ENCODE results near the gene SLC44A4.

The SLC44A4 gene

GRCh38 chr6:31884528-31885035 is 5.8 kb upstream of the SLC44A4 start:
- H3K4me3 ChIP-seq (replicated peaks in 1 of 2; ENCODE audit: low read depth in 2 of 2, low read length in 2 of 2) = no peak overlapping the region
- no peak for TF ChIP-seq CTCF (IDR thresholded peaks at IDR 0.05; ENCODE audit: low read depth, low read length)
- no peak for DNase-seq (ENCODE audit: low read depth in 2 of 2)

- TF ChIP-seq CTCF (IDR thresholded peaks at IDR 0.05; ENCODE audit: low read depth, low read length) = no peak
- no peak overlapping the region for H3K4me3 ChIP-seq (replicated peaks in 1 of 2; ENCODE audit: low read depth in 2 of 2, low read length in 2 of 2)
- no peak for DNase-seq (ENCODE audit: low read depth in 2 of 2)
Measured at GRCh38 chr6:31883676-31884075, 4.9 kb upstream of the SLC44A4 start.

- peak; percentile 20 to 43 for DNase-seq (ENCODE audit: low read depth in 2 of 2)
- no peak for TF ChIP-seq CTCF (IDR thresholded peaks at IDR 0.05; ENCODE audit: low read depth, low read length)
- no peak overlapping the region for H3K4me3 ChIP-seq (replicated peaks in 1 of 2; ENCODE audit: low read depth in 2 of 2, low read length in 2 of 2)
Measured at GRCh38 chr6:31882344-31882743, 3.5 kb upstream of the SLC44A4 start.

GRCh38 chr6:31881136-31881859 is 2.5 kb upstream of the SLC44A4 start:
- no peak for TF ChIP-seq CTCF (IDR thresholded peaks at IDR 0.05; ENCODE audit: low read depth, low read length)
- DNase-seq (ENCODE audit: low read depth in 2 of 2) = no peak
- H3K4me3 ChIP-seq (replicated peaks in 1 of 2; ENCODE audit: low read depth in 2 of 2, low read length in 2 of 2) = no peak overlapping the region

- no peak overlapping the region for H3K4me3 ChIP-seq (replicated peaks in 1 of 2; ENCODE audit: low read depth in 2 of 2, low read length in 2 of 2)
- TF ChIP-seq CTCF (IDR thresholded peaks at IDR 0.05; ENCODE audit: low read depth, low read length) = no peak
- DNase-seq (ENCODE audit: low read depth in 2 of 2) = no peak
Measured at GRCh38 chr6:31880616-31881015, 1.8 kb upstream of the SLC44A4 start.

- no peak overlapping the region for H3K4me3 ChIP-seq (replicated peaks in 1 of 2; ENCODE audit: low read depth in 2 of 2, low read length in 2 of 2)
- DNase-seq (ENCODE audit: low read depth in 2 of 2) = no peak
- no peak for TF ChIP-seq CTCF (IDR thresholded peaks at IDR 0.05; ENCODE audit: low read depth, low read length)
Measured at GRCh38 chr6:31879901-31880300, 1.1 kb upstream of the SLC44A4 start.

- TF ChIP-seq CTCF (IDR thresholded peaks at IDR 0.05; ENCODE audit: low read depth, low read length) = no peak
- H3K4me3 ChIP-seq (replicated peaks in 1 of 2; ENCODE audit: low read depth in 2 of 2, low read length in 2 of 2) = no peak overlapping the region
- no peak for DNase-seq (ENCODE audit: low read depth in 2 of 2)
Measured at GRCh38 chr6:31879143-31879542, 346 bp upstream of the SLC44A4 start.

Data from cardiac fibroblast (primary cell).